ENCODE measurements around the gene INVS. TPM values are rescaled to one million over a fixed set of nuclear protein-coding genes. Genes with fewer than 3 reads are reported as not detected.

The INVS gene
- total and polyA plus RNA-seq, 2 donors (not counting 3 experiments of a cell fraction or from before 2014, with no cell fraction given), result 8.5 to 17.9 TPM

DNA sequence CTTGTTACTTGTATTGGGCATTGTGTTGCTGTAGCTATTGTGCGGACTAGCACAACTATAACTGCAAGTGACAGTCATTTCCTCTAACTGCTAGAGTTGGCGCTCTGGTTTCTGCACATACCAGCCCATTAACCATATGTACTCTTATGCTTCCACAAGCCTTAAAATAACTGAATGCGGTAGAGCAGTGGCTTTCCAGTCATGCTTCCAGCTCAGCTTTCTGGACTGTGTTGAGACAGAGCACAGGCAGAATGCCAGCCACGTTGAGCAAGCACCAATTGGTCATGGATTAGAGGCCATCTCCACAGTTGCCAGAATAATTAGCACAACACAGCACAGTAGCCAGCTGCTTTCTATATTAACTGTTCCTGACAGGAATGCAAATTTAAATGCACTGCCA, 12.2 kb downstream of the INVS start:
- Histone ChIP-seq H3K79me2 (ENCODE audit: control insufficient read depth, insufficient read depth, low read length) (peaks cover 2% of the 10 kb centered on the region), H3K9me1 (replicated peaks; ENCODE audit: control insufficient read depth, extremely low read depth, insufficient read depth, low read length) (no peaks in the 10 kb centered on the region), H2AFZ (ENCODE audit: low read depth, low read length) (no peak overlapping the region), H3K27ac (ENCODE audit: insufficient read depth, low read depth, low read length) (no peak overlapping the region), H3K4me2 (ENCODE audit: insufficient read depth, low read length) (no peak overlapping the region), H3K4me3 (replicated peaks in 1 of 3; ENCODE audit: insufficient read depth in 1 of 3, low read depth in 1 of 3, low read length in 3 of 3) (no peak overlapping the region), H3K36me3 (ENCODE audit: control insufficient read depth in 2 of 2, extremely low read depth in 1 of 2, insufficient read depth in 2 of 2, low read length in 2 of 2) (peaks cover 2 to 6% of the 10 kb centered on the region in 2 experiments), H3K4me1 (ENCODE audit: control insufficient read depth, extremely low read depth, insufficient read depth, low read length) (no peaks in the 10 kb centered on the region), H4K20me1 (replicated peaks; ENCODE audit: control insufficient read depth, extremely low read depth, insufficient read depth, low read length) (no peaks in the 10 kb centered on the region), H3K9ac (replicated peaks; ENCODE audit: extremely low read depth, insufficient read depth, low read length) (no peak overlapping the region), H3K27me3 (ENCODE audit: control insufficient read depth in 2 of 2, insufficient read depth in 2 of 2, low read length in 2 of 2) (no peaks in the 10 kb centered on the region), H3K9me3 (replicated peaks; ENCODE audit: control insufficient read depth, insufficient read depth, low read length) (no peaks in the 10 kb centered on the region)
- BruUV-seq (replicated peaks), result no TSS peak
- ChIA-PET POLR2A (no interaction called here), CTCF (interaction anchor here (1.4 kb wide), 1 partner anchor 9 kb away, joined by 3 read pairs; no protein-coding TSS in a partner anchor)
- TF ChIP-seq POLR2AphosphoS5 (IDR thresholded peaks at IDR 0.05; ENCODE audit: insufficient read depth, low read depth, low read length) (no peak), EZH2 (IDR thresholded peaks at IDR 0.05; ENCODE audit: borderline replicate concordance, low read depth, low read length, severe bottlenecking) (no peak), JUN (IDR thresholded peaks at IDR 0.05; ENCODE audit: borderline replicate concordance, insufficient read depth, insufficient read length, low read depth) (no peak), MAX (IDR thresholded peaks at IDR 0.05; ENCODE audit: insufficient read depth, insufficient read length) (no peak), POLR2A (IDR thresholded peaks at IDR 0.05; ENCODE audit: low read depth, low read length) (no peak), MYC (IDR thresholded peaks at IDR 0.05; ENCODE audit: low read depth, low read length) (no peak), GATA2 (IDR thresholded peaks at IDR 0.05; ENCODE audit: insufficient read depth, insufficient read length, low read depth, low read length) (no peak), FOS (IDR thresholded peaks at IDR 0.05; ENCODE audit: borderline replicate concordance, insufficient read depth, low read length) (no peak)
- TF ChIP-seq, protein P1, sequence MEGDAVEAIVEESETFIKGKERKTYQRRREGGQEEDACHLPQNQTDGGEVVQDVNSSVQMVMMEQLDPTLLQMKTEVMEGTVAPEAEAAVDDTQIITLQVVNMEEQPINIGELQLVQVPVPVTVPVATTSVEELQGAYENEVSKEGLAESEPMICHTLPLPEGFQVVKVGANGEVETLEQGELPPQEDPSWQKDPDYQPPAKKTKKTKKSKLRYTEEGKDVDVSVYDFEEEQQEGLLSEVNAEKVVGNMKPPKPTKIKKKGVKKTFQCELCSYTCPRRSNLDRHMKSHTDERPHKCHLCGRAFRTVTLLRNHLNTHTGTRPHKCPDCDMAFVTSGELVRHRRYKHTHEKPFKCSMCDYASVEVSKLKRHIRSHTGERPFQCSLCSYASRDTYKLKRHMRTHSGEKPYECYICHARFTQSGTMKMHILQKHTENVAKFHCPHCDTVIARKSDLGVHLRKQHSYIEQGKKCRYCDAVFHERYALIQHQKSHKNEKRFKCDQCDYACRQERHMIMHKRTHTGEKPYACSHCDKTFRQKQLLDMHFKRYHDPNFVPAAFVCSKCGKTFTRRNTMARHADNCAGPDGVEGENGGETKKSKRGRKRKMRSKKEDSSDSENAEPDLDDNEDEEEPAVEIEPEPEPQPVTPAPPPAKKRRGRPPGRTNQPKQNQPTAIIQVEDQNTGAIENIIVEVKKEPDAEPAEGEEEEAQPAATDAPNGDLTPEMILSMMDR (IDR thresholded peaks at IDR 0.05; ENCODE audit: extremely low read depth in 1 of 2, insufficient read depth in 1 of 2, low read depth in 1 of 2, low read length in 2 of 2), result no peak
- dilution Hi-C loops (cut with MboI; ENCODE audit: extremely low pct_ligation_motif_present, low sequenced_read_pairs) (no loop called here), intact Hi-C loops (cut with micrococcal nuclease) (no loop called here)
- FAIRE-seq (no peak), DNase-seq (ENCODE audit: low read depth, low spot score) (no peak)
